Osteoblast (primary cell): ENCODE data around the gene RLF. TPM values are rescaled to one million over a fixed set of nuclear protein-coding genes. Genes with fewer than 3 reads are reported as not detected.
"Not testable (repeated sequence)": the region's sequence is repeated elsewhere in the genome, so short reads cannot be mapped to it uniquely, and the experiment has no call there.

Experiments
- DNase-seq: peaks from one replicate; pipeline ENCODE4 v3.0.0; 2011; ENCODE audit warnings: low spot score, mixed read lengths; ENCODE audit not compliant: insufficient read length; ENCODE audit errors: missing footprints
- H2AFZ ChIP-seq: 2 replicates; pipeline ENCODE4 v1.6.0; 2011; ENCODE audit warnings: mild to moderate bottlenecking, low read length
- H3K27ac ChIP-seq: 2 replicates; pipeline ENCODE4 v1.5.1; 2011; ENCODE audit warnings: mild to moderate bottlenecking, low read depth, low read length, moderate library complexity
- H3K27me3 ChIP-seq: 2 replicates; pipeline ENCODE4 v1.6.0; 2012; ENCODE audit warnings: mild to moderate bottlenecking, control low read depth, inconsistent platforms, low read length, moderate library complexity; ENCODE audit not compliant: insufficient read depth
- H3K36me3 ChIP-seq: 2 replicates; pipeline ENCODE4 v1.5.1; 2011; ENCODE audit warnings: mild to moderate bottlenecking, low read length, control low read depth, moderate library complexity; ENCODE audit not compliant: insufficient read depth
- H3K4me1 ChIP-seq: 2 replicates; pipeline ENCODE4 v1.5.1; 2011; ENCODE audit warnings: mild to moderate bottlenecking, low read length, control low read depth, moderate library complexity; ENCODE audit not compliant: insufficient read depth
- H3K4me2 ChIP-seq: 2 replicates; pipeline ENCODE4 v1.6.0; 2011; ENCODE audit warnings: mild to moderate bottlenecking, low read length; ENCODE audit not compliant: insufficient read depth
- H3K4me3 ChIP-seq: fragments of 200-600 bp; sonication (generic); 3 replicates; pipeline ENCODE4 v1.5.1; 2012; ENCODE audit warnings: mild to moderate bottlenecking, low read length, inconsistent platforms; ENCODE audit not compliant: insufficient read depth
- H3K79me2 ChIP-seq: 2 replicates; pipeline ENCODE4 v1.6.0; 2012; ENCODE audit warnings: mild to moderate bottlenecking, low read length, control low read depth, inconsistent platforms; ENCODE audit not compliant: insufficient read depth
- H3K9me3 ChIP-seq: 2 replicates; pipeline ENCODE4 v1.5.1; 2011; ENCODE audit warnings: low read depth, low read length, control low read depth
- H4K20me1 ChIP-seq: 2 replicates; pipeline ENCODE4 v1.6.0; 2012; ENCODE audit warnings: mild to moderate bottlenecking, low read length, control low read depth; ENCODE audit not compliant: insufficient read depth
- CTCF ChIP-seq: IDR thresholded peaks from 2 replicates; pipeline ENCODE4 v1.5.1; 2011; ENCODE audit warnings: mild to moderate bottlenecking, low read depth, low read length, moderate library complexity; ENCODE audit errors: extremely low read depth
- total RNA-seq: library from RNA; depleted of rRNA; stranded (reverse); fragments of >200 nt; gene quantifications from 2 replicates; pipeline ENCODE4 v1.2.3, GENCODE V29; 2012

RLF gene
- total RNA-seq, 1 donor = 29.7 TPM

DNA sequence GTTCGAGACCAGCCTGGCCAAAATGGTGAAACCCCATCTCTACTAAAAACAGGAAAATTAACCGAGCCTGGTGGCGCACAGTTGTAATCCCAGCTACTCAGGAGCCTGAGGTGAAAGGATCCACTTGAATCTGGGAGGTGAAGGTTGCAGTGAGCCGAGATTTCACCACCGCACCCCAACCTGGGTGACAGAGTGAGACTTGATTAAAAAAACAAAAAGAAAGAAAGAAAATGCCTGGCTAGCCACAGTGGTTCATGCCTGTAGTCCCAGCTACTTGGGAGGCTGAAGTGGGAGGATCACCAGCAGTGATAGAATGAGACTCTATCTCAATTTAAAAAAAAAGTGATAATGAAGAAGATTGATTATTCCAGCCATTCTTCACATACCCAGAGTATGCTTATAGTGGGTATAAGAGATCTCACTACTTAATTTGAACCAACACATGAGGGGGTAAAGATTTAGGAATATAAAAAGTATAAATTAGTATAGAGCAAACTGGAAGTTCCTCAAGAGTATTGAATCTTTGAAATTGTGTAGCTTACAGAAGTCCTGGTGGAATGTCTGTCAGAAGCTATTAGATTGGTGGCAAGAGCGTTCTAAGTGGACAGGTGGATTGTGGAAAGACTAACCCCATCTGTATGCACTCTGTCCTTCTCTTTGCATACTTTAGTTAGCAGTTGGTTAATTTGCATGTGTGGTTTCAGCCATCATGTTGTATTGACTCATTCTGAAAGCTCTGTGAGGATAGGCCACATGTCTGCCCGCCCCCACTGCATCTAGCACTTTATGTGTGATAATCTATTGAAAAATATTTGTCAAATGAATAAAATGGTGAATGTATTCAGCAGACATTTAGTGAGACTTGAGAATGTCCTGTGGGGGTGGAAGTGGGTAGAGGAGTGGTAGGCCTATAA is 25.0 kb downstream of the RLF start:
- H3K4me3 ChIP-seq = no peak overlapping the region
- TF ChIP-seq CTCF = no peak
- H3K36me3 ChIP-seq = peaks cover 15% of the 10 kb centered on the region
- H3K4me1 ChIP-seq = peaks cover 25% of the 10 kb centered on the region
- H3K9me3 ChIP-seq = no peaks in the 10 kb centered on the region
- H4K20me1 ChIP-seq = peaks cover 21% of the 10 kb centered on the region
- H3K27ac ChIP-seq = no peak overlapping the region
- DNase-seq = peak; percentile 62
- peaks cover 85% of the 10 kb centered on the region for H3K79me2 ChIP-seq
- no peak overlapping the region for H2AFZ ChIP-seq
- H3K27me3 ChIP-seq = no peaks in the 10 kb centered on the region
- peak overlapping the region; percentile 37 for H3K4me2 ChIP-seq

- Histone ChIP-seq H3K4me2 (no peak overlapping the region), H3K27ac (peak overlapping the region; percentile 42), H3K4me1 (peaks cover 25% of the 10 kb centered on the region), H3K27me3 (no peaks in the 10 kb centered on the region), H2AFZ (no peak overlapping the region), H4K20me1 (peaks cover 21% of the 10 kb centered on the region), H3K36me3 (peaks cover 24% of the 10 kb centered on the region), H3K9me3 (no peaks in the 10 kb centered on the region), H3K79me2 (peaks cover 77% of the 10 kb centered on the region), H3K4me3 (no peak overlapping the region)
- no peak for DNase-seq
- no peak for TF ChIP-seq CTCF
Observed at GRCh38 chr1:40187399-40187798, 26.2 kb downstream of the RLF start.

DNA sequence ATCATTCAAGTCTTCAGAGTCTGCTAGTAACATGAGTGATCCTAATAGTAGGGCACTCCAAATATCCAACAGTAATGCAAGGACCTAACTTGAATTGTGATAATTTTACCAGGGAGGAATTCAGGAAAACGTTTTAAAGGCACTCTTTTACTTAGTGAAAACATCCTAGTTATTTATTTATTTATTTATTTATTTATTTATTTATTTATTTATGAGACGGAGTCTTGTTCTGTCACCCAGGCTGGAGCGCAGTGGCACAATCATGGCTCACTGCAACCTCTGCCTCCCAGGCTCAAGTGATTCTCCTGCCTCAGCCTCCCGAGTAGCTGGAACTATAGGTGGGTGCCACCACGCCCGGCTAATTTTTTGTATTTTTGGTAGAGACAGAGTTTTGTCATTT is 33.5 kb downstream of the RLF start:
- H4K20me1 ChIP-seq, DNase-seq, H3K4me2 ChIP-seq, H3K9me3 ChIP-seq, H3K27me3 ChIP-seq, H3K4me1 ChIP-seq, H3K4me3 ChIP-seq, H3K27ac ChIP-seq, H2AFZ ChIP-seq: not testable (repeated sequence)
- Histone ChIP-seq H3K36me3 (peaks cover 18% of the 10 kb centered on the region), H3K79me2 (peaks cover 16% of the 10 kb centered on the region)

DNA sequence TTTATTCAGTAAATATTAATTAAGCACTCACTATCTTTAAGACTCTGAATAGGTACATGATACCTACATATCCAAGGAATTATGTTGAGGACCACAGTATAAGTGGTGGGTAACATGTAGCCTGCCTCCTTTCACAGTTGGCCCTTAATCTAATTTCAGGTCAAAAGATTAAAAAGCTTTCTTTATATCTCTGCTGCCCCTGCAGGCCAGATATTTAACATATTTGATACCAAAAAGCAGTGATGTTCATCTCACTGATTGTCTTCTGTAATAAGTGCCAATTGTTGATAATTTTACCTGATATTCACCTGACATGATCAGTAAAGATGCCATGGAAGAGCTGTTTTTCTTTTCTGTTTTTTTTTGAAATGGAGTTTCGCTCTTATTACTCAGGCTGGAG is 36.5 kb downstream of the RLF start:
- H2AFZ ChIP-seq = no peak overlapping the region
- no peaks in the 10 kb centered on the region for H3K9me3 ChIP-seq
- H3K4me1 ChIP-seq = no peaks in the 10 kb centered on the region
- H3K4me2 ChIP-seq = no peak overlapping the region
- no peak for DNase-seq
- TF ChIP-seq CTCF = peak; percentile 38
- no peak overlapping the region for H3K4me3 ChIP-seq
- H3K27me3 ChIP-seq = no peaks in the 10 kb centered on the region
- H3K27ac ChIP-seq = no peak overlapping the region
- peaks cover 8% of the 10 kb centered on the region for H3K79me2 ChIP-seq
- H4K20me1 ChIP-seq = no peaks in the 10 kb centered on the region
- no peaks in the 10 kb centered on the region for H3K36me3 ChIP-seq
